ENCODE measurements around the gene CASKIN1. TPM values are rescaled to one million over a fixed set of nuclear protein-coding genes. Genes with fewer than 3 reads are reported as not detected.

CASKIN1 gene
- polyA plus RNA-seq, 2 of the 4 experiments (the other 2 are of a cell fraction) = 0.27 to 0.87 TPM

DNA sequence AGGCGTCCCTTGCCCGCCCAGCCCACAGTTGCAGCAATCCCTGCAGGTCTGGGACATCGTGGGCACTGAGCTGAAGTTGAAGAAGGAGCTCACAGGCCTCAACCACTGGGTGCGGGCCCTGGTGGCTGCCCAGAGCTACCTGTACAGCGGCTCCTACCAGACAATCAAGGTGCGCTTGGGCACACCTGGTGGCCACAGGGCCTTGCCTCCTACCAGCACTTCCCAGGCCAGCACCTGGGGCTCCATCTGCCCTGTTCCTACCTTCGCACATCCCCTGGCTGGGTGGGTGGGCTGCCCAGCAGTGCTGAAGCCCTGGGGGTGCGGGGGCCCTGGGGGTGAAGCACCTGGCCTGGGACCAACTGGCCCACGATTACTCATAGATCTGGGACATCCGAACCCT is 21.0 kb downstream of the CASKIN1 start:
- Histone ChIP-seq H3K9me3 (no peaks in the 10 kb centered on the region), H3K27ac (no peak overlapping the region), H3K4me1 (no peaks in the 10 kb centered on the region), H3K4me3 (no peak overlapping the region), H3K4me2 (no peak overlapping the region)
- TF ChIP-seq, protein P1, sequence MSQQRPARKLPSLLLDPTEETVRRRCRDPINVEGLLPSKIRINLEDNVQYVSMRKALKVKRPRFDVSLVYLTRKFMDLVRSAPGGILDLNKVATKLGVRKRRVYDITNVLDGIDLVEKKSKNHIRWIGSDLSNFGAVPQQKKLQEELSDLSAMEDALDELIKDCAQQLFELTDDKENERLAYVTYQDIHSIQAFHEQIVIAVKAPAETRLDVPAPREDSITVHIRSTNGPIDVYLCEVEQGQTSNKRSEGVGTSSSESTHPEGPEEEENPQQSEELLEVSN (IDR thresholded peaks at IDR 0.05; ENCODE audit: borderline replicate concordance, low read depth) = no peak
- TF ChIP-seq PHF8 (IDR thresholded peaks at IDR 0.05; ENCODE audit: borderline replicate concordance, low read depth) = no peak
- no peak for TF ChIP-seq SMC3 (IDR thresholded peaks at IDR 0.05)
- no peak for TF ChIP-seq MAZ (IDR thresholded peaks at IDR 0.05; ENCODE audit: borderline replicate concordance, low read depth, low read length)
- WGBS (ENCODE audit: missing lambda C conversion rate) = 85% methylated on average over 4 of the region's 10 CpGs
- ATAC-seq (no peak), FAIRE-seq (no peak), DNase-seq (ENCODE audit: low read depth in 1 of 2, low spot score in 1 of 2) (no peak)
- CTCF ChIA-PET = interaction anchor here (0.9 to 3.1 kb wide), 2 partner anchors 19 to 48 kb away, joined by 3 to 12 read pairs; partner anchors contain the start of gene E4F1
- POLR2A ChIA-PET = no interaction called here

DNA sequence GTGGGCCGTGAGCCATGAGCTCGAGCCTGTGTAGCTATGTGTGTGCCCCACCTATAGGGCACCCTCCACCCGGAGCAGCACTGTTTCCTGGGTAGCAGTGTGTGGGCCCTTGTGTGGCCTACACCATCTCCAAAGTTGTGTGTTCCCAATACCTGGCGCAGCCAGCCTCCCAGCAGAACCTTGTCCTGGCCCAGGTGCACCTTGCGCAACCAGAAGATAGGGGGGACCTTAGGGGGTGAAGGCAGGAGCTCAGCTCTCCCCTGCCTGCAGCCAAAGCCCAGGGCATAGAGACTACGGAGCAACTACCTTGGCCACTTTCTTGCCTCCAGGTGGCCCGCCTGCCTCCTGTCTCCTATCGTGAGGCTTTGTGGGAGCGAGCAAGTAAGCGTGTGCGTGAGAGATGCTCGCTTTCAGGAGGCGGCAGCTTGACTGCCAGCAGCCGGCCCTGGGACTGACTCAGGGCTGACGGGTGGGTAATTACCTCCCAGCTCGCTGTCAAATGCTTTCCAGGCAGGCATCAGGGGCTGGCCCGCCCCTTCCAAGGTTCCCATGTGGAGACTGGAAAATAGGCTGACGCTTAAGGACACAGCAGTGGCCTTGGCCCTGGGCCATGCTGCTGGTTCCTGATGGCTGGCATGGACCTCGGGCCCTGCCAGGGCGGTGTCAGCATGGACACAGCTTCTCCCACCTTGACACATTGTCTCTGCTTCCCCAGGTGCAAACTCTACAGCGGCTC is 21.8 kb downstream of the CASKIN1 start:
- Histone ChIP-seq H3K27ac (no peak overlapping the region), H3K4me2 (no peak overlapping the region), H3K9me3 (no peaks in the 10 kb centered on the region), H3K4me1 (no peaks in the 10 kb centered on the region), H3K4me3 (no peak overlapping the region)
- ChIA-PET CTCF (interaction anchor here (2.7 kb wide), 1 partner anchor 20 kb away, joined by 11 read pairs; no protein-coding TSS in a partner anchor), POLR2A (interaction anchor here (0.7 kb wide), 1 partner anchor 616 kb away, joined by 3 read pairs; no protein-coding TSS in a partner anchor)
- WGBS (ENCODE audit: missing lambda C conversion rate) = 89% methylated on average over 17 of the region's 21 CpGs
- TF ChIP-seq CEBPB (IDR thresholded peaks at IDR 0.05) = peak in 1 of 2 experiments; percentile 68; a peak in 1 of 4 replicates
- TF ChIP-seq JUN (IDR thresholded peaks at IDR 0.05) = no peak
- FAIRE-seq (no peak), DNase-seq (ENCODE audit: low read depth in 1 of 2, low spot score in 1 of 2) (no peak), ATAC-seq (no peak)

DNA sequence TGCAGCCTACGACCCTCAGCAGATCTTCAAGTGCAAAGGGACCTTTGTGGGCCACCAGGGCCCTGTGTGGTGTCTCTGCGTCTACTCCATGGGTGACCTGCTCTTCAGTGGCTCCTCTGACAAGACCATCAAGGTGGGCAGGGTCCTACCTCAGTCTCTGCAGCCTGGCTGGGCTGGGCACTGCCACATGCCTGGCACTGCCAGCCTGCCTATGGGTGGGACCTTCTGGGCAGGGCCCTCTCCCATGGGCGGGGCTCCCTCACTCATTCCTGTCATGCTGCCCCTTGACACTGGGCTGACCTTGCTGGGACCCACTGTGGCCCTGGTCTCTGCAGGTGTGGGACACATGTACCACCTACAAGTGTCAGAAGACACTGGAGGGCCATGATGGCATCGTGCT is 22.5 kb downstream of the CASKIN1 start:
- FAIRE-seq = no peak
- ChIA-PET POLR2A (interaction anchor here (2.8 kb wide), 1 partner anchor 19 kb away, joined by 16 read pairs; the partner anchor contains the start of gene TRAF7), CTCF (interaction anchor here (2.7 kb wide), 1 partner anchor 21 kb away, joined by 11 read pairs; no protein-coding TSS in a partner anchor)
- no peak overlapping the region for H3K4me3 ChIP-seq
- no peak overlapping the region for H3K27ac ChIP-seq
- DNase-seq (ENCODE audit: low read depth in 1 of 2, low spot score in 1 of 2) = no peak
- H3K9me3 ChIP-seq = no peaks in the 10 kb centered on the region
- WGBS (ENCODE audit: missing lambda C conversion rate) = 90% methylated on average over 2 of the region's 4 CpGs
- no peak overlapping the region for H3K4me2 ChIP-seq
- TF ChIP-seq ZNF302 (CRISPR knock-in tag; IDR thresholded peaks at IDR 0.05) (no peak), ESRRA (IDR thresholded peaks at IDR 0.05; ENCODE audit: borderline replicate concordance, low read length) (no peak), TP53 (CRISPR knock-in tag; IDR thresholded peaks at IDR 0.05) (no peak), RCOR1 (IDR thresholded peaks at IDR 0.05; ENCODE audit: low read depth, low read length) (no peak), EHF (CRISPR knock-in tag; IDR thresholded peaks at IDR 0.05) (no peak), NFE2L2 (conservative IDR thresholded peaks at IDR 0.05; ENCODE audit: low read length) (no peak), FOSL2 (IDR thresholded peaks at IDR 0.05) (no peak), FOSL2 (CRISPR knock-in tag; IDR thresholded peaks at IDR 0.05) (no peak), RNF2 (IDR thresholded peaks at IDR 0.05; ENCODE audit: borderline replicate concordance, low read depth) (no peak), KDM1A (IDR thresholded peaks at IDR 0.05; ENCODE audit: low read depth) (no peak), HEYL (CRISPR knock-in tag; IDR thresholded peaks at IDR 0.05) (no peak), JUNB (IDR thresholded peaks at IDR 0.05) (no peak), HOXB5 (CRISPR knock-in tag; IDR thresholded peaks at IDR 0.05) (no peak)
- TF ChIP-seq, protein P1 (IDR thresholded peaks at IDR 0.05; ENCODE audit: borderline replicate concordance, low read depth) = no peak
- TF ChIP-seq, protein P2, sequence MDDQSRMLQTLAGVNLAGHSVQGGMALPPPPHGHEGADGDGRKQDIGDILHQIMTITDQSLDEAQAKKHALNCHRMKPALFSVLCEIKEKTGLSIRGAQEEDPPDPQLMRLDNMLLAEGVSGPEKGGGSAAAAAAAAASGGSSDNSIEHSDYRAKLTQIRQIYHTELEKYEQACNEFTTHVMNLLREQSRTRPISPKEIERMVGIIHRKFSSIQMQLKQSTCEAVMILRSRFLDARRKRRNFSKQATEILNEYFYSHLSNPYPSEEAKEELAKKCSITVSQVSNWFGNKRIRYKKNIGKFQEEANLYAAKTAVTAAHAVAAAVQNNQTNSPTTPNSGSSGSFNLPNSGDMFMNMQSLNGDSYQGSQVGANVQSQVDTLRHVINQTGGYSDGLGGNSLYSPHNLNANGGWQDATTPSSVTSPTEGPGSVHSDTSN (IDR thresholded peaks at IDR 0.05) = no peak
- TF ChIP-seq, protein P3, sequence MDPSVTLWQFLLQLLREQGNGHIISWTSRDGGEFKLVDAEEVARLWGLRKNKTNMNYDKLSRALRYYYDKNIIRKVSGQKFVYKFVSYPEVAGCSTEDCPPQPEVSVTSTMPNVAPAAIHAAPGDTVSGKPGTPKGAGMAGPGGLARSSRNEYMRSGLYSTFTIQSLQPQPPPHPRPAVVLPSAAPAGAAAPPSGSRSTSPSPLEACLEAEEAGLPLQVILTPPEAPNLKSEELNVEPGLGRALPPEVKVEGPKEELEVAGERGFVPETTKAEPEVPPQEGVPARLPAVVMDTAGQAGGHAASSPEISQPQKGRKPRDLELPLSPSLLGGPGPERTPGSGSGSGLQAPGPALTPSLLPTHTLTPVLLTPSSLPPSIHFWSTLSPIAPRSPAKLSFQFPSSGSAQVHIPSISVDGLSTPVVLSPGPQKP (IDR thresholded peaks at IDR 0.05; ENCODE audit: low read depth, low read length) = no peak
- TF ChIP-seq, protein P4, sequence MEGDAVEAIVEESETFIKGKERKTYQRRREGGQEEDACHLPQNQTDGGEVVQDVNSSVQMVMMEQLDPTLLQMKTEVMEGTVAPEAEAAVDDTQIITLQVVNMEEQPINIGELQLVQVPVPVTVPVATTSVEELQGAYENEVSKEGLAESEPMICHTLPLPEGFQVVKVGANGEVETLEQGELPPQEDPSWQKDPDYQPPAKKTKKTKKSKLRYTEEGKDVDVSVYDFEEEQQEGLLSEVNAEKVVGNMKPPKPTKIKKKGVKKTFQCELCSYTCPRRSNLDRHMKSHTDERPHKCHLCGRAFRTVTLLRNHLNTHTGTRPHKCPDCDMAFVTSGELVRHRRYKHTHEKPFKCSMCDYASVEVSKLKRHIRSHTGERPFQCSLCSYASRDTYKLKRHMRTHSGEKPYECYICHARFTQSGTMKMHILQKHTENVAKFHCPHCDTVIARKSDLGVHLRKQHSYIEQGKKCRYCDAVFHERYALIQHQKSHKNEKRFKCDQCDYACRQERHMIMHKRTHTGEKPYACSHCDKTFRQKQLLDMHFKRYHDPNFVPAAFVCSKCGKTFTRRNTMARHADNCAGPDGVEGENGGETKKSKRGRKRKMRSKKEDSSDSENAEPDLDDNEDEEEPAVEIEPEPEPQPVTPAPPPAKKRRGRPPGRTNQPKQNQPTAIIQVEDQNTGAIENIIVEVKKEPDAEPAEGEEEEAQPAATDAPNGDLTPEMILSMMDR (IDR thresholded peaks at IDR 0.05) = no peak
- H3K4me1 ChIP-seq = no peaks in the 10 kb centered on the region
- ATAC-seq = no peak
